Effector CD4-positive, alpha-beta T cell (primary cell): ENCODE measurements around the gene ZMIZ1.

Experiments used
- DNase-seq: peaks from one replicate; pipeline ENCODE4 v3.0.0-alpha.2; 2020

The ZMIZ1 gene

GRCh38 chr10:79053481-79054202, 15.1 kb upstream of the ZMIZ1 start:
- no peak for DNase-seq

- DNase-seq = no peak
Measured at GRCh38 chr10:79054203-79055099, 14.3 kb upstream of the ZMIZ1 start.

GRCh38 chr10:79055100-79055782, 13.5 kb upstream of the ZMIZ1 start:
- no peak for DNase-seq

- no peak for DNase-seq
Measured at GRCh38 chr10:79055892-79056291, 12.9 kb upstream of the ZMIZ1 start.

- DNase-seq = no peak
Measured at GRCh38 chr10:79056361-79056735, 12.4 kb upstream of the ZMIZ1 start.

- no peak for DNase-seq
Measured at GRCh38 chr10:79056736-79057391, 11.9 kb upstream of the ZMIZ1 start.

GRCh38 chr10:79057481-79058275, 11.1 kb upstream of the ZMIZ1 start:
- DNase-seq = no peak

- DNase-seq = no peak
Measured at GRCh38 chr10:79058899-79059841, 9.6 kb upstream of the ZMIZ1 start.

GRCh38 chr10:79059859-79060379, 8.8 kb upstream of the ZMIZ1 start:
- DNase-seq = no peak

GRCh38 chr10:79060641-79061255, 8.0 kb upstream of the ZMIZ1 start:
- no peak for DNase-seq

- no peak for DNase-seq
Measured at GRCh38 chr10:79061441-79062315, 7.1 kb upstream of the ZMIZ1 start.

GRCh38 chr10:79063071-79063491, 5.7 kb upstream of the ZMIZ1 start:
- no peak for DNase-seq

- DNase-seq = no peak
Measured at GRCh38 chr10:79063661-79064492, 4.9 kb upstream of the ZMIZ1 start.

GRCh38 chr10:79065091-79065551, 3.6 kb upstream of the ZMIZ1 start:
- DNase-seq = no peak

GRCh38 chr10:79065853-79066252, 2.9 kb upstream of the ZMIZ1 start:
- DNase-seq = no peak

- no peak for DNase-seq
Measured at GRCh38 chr10:79066411-79067240, 2.1 kb upstream of the ZMIZ1 start.
